ENCODE results near the gene A2ML1.
"Not testable (repeated sequence)": the region's sequence is repeated elsewhere in the genome, so short reads cannot be mapped to it uniquely, and the experiment has no call there.

The A2ML1 gene

GRCh38 chr12:8822298-8822697 lies at the start of gene A2ML1:
A2ML1 (plus strand) TSS chr12:8822621; CDS start chr12:8822652, 31 bp downstream.
- no peak for DNase-seq (ENCODE audit: low read depth)

GRCh38 chr12:8773461-8773860 lies 49.0 kb upstream of the A2ML1 start:
- no peak for DNase-seq (ENCODE audit: low read depth)

GRCh38 chr12:8779281-8779680 lies 43.1 kb upstream of the A2ML1 start:
- DNase-seq (ENCODE audit: low read depth): no peak

- no peak for DNase-seq (ENCODE audit: low read depth)
These were observed 42.6 kb upstream of the A2ML1 start for GRCh38 chr12:8779862-8780261.

- DNase-seq (ENCODE audit: low read depth): no peak
These were observed 42.0 kb upstream of the A2ML1 start for GRCh38 chr12:8780389-8780788.

- DNase-seq (ENCODE audit: low read depth): no peak
These were observed 40.9 kb upstream of the A2ML1 start for GRCh38 chr12:8781381-8782127.

- no peak for DNase-seq (ENCODE audit: low read depth)
These were observed 38.0 kb upstream of the A2ML1 start for GRCh38 chr12:8784290-8784888.

GRCh38 chr12:8785499-8785898 lies 36.9 kb upstream of the A2ML1 start:
- DNase-seq (ENCODE audit: low read depth): no peak

- not testable (repeated sequence) for DNase-seq (ENCODE audit: low read depth)
These were observed 35.2 kb upstream of the A2ML1 start for GRCh38 chr12:8787206-8787605.

- DNase-seq (ENCODE audit: low read depth): not testable (repeated sequence)
These were observed 33.7 kb upstream of the A2ML1 start for GRCh38 chr12:8788706-8789105.

GRCh38 chr12:8789341-8790013 lies 32.9 kb upstream of the A2ML1 start:
- not testable (repeated sequence) for DNase-seq (ENCODE audit: low read depth)

- not testable (repeated sequence) for DNase-seq (ENCODE audit: low read depth)
These were observed 29.2 kb upstream of the A2ML1 start for GRCh38 chr12:8793226-8793625.

GRCh38 chr12:8794611-8795010 lies 27.8 kb upstream of the A2ML1 start:
- DNase-seq (ENCODE audit: low read depth): not testable (repeated sequence)

GRCh38 chr12:8796831-8797626 lies 25.4 kb upstream of the A2ML1 start:
- DNase-seq (ENCODE audit: low read depth): no peak

- not testable (repeated sequence) for DNase-seq (ENCODE audit: low read depth)
These were observed 21.2 kb upstream of the A2ML1 start for GRCh38 chr12:8801213-8801612.

- DNase-seq (ENCODE audit: low read depth): not testable (repeated sequence)
These were observed 17.6 kb upstream of the A2ML1 start for GRCh38 chr12:8804833-8805232.

- DNase-seq (ENCODE audit: low read depth): not testable (repeated sequence)
These were observed 16.9 kb upstream of the A2ML1 start for GRCh38 chr12:8805487-8805886.

GRCh38 chr12:8807084-8807483 lies 15.3 kb upstream of the A2ML1 start:
- DNase-seq (ENCODE audit: low read depth): not testable (repeated sequence)

- not testable (repeated sequence) for DNase-seq (ENCODE audit: low read depth)
These were observed 12.3 kb upstream of the A2ML1 start for GRCh38 chr12:8810112-8810511.

GRCh38 chr12:8813572-8814357 lies 8.7 kb upstream of the A2ML1 start:
- no peak for DNase-seq (ENCODE audit: low read depth)

- no peak for DNase-seq (ENCODE audit: low read depth)
These were observed 5.9 kb upstream of the A2ML1 start for GRCh38 chr12:8816448-8817050.

Measured in activated T-helper 1 cell treated with Interleukin-2 at 50 U/mL for 16 hours (primary cell).